C4-2B (cell line): ENCODE measurements around the gene SMTNL2.

Source experiments
- CTCF ChIP-seq: fragments of 450-650 bp; conservative IDR thresholded peaks from 2 replicates; pipeline ENCODE4 v1.5.1; 2017; ENCODE audit warnings: mild to moderate bottlenecking
- ZFX ChIP-seq: fragments of 450-650 bp; IDR thresholded peaks from 2 replicates; pipeline ENCODE4 v1.6.1; 2017

GRCh38 chr17:4574448-4575045 lies 9.8 kb upstream of the SMTNL2 start:
- TF ChIP-seq CTCF = no peak
- no peak for TF ChIP-seq ZFX
